ENCODE data around the gene ETF1.

GRCh38 chr5:138490648-138491283, 52.3 kb downstream of the ETF1 start:
- TF ChIP-seq CTCF (IDR thresholded peaks at IDR 0.05) (no peak), POLR2A (IDR thresholded peaks at IDR 0.05) (no peak)
